Stromal cell of bone marrow (primary cell): ENCODE results near the gene FNDC3B.

Source experiments
- DNase-seq: peaks from one replicate; pipeline ENCODE4 v3.0.0-alpha.2; 2012; ENCODE audit warnings: low read depth

The FNDC3B gene

DNA sequence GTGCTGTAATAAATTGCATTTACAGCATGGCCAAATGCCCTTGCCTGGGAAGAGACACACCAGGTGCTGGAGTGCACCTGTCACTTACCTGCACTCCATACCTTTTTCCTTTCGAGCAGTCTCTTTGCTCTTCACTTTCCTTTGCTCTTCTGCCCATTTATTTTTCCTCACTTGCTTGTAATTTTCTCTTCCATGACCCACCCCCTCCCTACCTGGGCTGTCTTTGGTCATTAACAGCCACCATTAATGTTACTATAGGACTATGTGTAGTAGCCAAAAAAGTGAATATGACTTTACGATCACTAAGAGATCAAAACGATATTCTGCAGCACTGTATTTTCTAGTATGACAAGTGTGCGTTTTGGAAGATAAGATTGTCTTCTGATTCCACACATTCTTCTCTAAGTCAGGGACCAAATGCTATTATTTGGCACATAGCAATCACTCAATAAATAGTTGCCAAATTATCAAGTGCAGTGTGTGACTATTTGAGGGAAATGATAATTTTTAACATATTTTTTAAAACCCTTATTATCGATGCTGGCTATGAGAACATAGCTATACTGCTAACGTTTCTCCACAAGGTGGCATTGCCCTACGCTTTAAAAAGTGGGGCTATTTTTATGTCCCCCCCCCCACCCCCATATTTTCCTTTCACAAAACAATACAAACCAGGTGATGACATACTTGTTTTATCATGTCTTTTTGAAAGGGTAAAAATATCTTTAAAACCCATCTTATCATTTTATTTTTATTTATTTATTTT is 294.5 kb downstream of the FNDC3B start:
- no peak for DNase-seq

DNA sequence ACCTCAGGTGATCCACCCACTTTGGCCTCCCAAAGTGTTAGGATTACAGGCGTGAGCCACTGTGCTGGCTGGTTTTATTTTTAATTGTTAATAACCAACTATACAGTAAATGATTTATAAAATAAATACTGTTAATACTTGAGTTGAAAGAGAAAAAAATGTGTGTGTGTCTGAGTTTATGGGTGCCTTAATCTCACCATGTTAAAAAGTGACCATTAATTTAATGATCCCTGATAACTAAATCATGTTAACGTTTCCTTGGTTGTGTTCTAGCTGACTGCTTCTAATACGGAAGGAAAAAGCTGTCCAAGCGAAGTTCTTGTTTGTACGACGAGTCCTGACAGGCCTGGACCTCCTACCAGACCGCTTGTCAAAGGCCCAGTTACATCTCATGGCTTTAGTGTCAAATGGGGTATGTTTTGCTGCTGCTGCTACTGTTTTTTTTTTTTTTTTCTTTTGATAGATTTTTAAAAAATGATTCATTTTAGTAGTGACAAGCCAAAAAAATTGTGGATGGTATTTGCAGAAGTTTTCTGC is 295.4 kb downstream of the FNDC3B start:
- no peak for DNase-seq

GRCh38 chr3:172339892-172340291 is 300.5 kb downstream of the FNDC3B start:
- DNase-seq: no peak

DNA sequence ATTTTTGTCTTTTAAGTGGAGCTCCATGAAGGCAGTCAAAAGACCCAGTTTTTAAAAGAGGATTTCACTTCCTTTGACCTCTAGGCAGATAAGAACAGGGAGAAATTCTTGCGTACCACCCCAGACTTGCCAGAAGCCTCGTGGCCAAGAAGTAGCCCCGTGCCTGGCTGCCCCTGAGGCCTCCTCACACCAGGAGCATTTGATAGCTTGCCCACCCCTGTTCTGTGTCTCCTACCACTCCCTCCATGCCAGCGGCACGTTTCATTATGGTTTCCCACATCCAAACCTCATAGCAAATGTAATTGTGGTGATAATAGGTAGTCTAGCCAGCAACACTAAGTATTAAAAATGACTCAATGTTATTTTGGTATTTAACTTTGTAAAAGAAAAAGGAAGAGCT is 301.2 kb downstream of the FNDC3B start:
- DNase-seq: no peak

- peak; percentile 37 for DNase-seq
Observed at GRCh38 chr3:172341482-172342059, 302.2 kb downstream of the FNDC3B start.

DNA sequence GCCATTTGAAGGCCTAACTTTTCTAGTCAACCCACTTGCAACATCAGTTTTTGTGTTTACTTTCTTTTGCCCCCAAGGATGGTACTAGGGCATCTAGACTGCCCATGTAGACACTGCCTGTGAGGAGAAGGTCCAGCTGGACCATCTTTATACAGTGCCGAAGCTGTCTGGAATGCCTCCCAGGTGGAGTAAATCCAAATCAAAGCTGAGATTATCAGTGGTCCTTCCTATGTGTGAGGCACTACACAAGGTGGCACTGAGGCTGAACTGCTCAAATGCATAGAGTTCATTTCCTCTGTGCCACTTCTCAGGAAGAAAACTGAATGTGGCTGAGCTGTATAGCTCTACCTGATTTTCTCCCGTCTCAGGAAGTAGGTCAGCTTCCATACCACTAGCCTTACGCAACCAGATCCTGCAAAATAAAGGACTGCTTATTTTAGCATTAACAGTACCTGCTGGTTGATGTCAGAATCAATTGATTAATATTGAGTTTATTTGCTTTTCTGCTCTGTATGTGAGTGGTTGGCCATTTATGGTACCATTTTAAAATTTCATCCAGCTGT is 302.8 kb downstream of the FNDC3B start:
- no peak for DNase-seq

DNA sequence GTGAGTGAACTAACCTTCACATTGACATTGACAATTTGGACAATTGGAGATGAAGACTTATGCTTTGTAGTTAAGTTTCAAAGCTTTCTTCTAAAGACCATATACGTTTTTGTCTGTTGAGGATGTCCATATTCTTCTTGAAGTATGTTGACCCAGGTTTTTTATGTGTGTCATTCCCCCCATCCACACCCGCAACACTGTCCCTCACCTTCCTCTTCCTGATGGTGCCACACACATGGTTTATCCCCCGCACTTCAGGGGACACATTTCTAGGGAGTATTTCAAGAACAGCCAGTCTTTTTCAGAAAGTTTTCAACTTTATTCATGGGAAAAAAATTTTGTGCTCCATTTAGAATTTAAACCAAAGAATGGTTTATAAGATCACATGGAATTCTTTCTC is 303.7 kb downstream of the FNDC3B start:
- no peak for DNase-seq

GRCh38 chr3:172343979-172344378 is 304.6 kb downstream of the FNDC3B start:
- DNase-seq: no peak

GRCh38 chr3:172346161-172346560 is 306.8 kb downstream of the FNDC3B start:
- no peak for DNase-seq

DNA sequence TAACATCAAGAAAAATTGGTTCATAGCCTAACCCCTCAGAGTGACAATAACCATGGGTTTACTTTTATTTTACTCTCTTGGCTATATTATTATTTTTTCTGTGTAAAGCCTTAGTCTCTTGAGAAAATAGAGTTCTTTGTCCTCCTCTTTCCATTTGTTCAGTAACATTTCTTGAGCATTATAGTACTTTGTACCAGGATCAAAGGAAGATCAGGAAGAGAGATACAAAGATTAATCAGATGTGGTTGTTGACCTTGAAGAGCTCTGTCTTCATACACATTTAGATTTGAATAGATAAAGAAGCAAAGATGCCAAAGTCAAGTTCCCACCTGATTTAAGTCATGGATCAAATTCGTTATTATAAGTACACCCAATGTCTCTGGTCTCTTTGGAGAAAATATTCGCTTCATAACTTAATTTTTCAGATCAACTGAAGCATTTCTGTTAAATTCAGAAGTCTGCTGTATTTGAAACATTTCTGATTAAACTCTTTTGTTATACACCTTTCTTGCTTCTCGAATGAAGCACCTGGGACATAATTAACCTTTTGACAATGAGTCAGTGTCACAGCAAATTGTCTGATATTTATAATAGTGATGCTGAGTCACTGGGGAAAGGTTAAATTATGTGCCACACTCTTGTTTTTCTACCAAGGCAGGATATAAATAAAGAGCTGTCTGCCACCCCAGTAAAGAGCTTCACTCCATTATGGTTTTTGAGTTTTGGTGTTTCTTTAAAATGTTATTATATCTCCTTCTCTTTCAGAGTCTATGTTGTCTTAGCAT is 308.7 kb downstream of the FNDC3B start:
- no peak for DNase-seq

GRCh38 chr3:172351895-172352466 is 312.6 kb downstream of the FNDC3B start:
- DNase-seq: no peak

DNA sequence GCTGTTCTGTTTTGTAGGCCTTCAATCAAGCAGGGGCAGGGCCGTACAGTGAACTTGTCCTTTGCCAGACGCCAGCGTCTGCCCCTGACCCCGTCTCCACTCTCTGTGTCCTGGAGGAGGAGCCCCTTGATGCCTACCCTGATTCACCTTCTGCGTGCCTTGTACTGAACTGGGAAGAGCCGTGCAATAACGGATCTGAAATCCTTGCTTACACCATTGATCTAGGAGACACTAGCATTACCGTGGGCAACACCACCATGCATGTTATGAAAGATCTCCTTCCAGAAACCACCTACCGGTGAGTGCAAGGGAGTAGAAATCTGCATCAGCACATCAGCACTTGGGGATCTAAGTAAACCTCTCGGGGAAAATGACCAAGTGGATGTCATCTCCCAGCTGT is 313.4 kb downstream of the FNDC3B start:
- no peak for DNase-seq

- DNase-seq: no peak
Observed at GRCh38 chr3:172354931-172355499, 315.6 kb downstream of the FNDC3B start.

- peak; percentile 83 for DNase-seq
Observed at GRCh38 chr3:172355836-172356235, 316.5 kb downstream of the FNDC3B start.

- no peak for DNase-seq
Observed at GRCh38 chr3:172356427-172356826, 317.0 kb downstream of the FNDC3B start.

DNA sequence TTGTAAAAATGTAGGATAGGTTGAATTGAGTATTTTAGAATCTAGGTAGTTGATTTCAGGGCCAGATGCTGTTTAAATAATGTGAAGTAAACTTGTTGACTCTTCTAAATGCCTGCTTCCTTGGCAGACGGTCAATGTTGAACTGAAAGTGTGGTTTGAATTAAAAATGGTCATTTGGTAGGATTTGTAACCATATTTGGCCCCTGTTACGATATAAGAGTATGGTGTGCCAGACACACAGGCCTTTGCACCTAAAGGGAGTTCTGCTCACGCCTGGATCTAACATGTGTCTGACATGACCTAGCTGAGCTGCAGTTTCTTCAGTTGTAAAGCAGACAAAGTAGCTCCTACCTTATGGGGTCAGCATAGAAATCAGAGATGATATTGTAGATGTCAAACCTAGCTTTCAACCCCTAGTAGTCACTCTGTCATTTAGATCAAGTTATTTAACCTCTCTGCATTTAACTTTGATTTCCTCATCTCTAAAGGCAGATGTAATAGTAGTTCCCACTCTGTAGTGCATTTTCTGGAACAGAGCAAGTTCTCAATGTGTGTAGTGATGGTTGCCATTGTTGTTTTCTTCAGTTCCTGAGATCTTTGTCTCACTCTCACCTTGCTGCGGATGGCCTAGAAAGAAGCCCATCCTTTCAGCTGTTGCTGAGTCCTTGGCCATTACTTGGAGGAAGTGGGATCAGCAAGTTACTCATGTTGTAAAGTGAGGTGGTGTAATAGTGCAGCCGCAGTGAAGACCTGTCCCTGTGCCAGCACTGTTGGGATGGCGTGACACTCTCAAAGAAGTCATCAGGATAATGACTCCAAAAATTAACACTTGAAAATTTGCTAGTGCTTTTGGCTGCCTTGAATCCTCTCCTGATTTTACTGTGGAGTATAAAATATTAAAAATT is 318.7 kb downstream of the FNDC3B start:
- DNase-seq: peak; percentile 23

- DNase-seq: no peak
Observed at GRCh38 chr3:172359231-172359630, 319.9 kb downstream of the FNDC3B start.

DNA sequence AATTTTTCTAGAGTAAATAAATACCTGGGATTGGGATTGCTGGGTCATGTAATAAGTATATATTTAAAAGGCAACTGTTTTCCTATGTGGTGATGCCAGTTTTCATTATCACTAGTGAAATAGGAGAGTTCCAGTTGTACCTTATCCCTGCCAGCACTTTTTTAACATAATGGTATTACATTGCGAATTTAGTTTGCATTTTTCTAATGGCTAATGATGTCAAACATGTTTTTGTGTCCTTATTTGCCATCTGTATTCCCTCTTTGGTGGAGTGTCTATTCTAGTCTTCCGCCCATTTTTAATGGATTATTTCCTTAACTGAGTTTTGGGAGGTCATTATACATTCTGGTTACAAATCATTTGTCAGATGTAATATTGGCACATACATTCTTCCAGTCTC is 320.6 kb downstream of the FNDC3B start:
- DNase-seq: no peak

GRCh38 chr3:172362583-172362982 is 323.2 kb downstream of the FNDC3B start:
- DNase-seq: no peak

- DNase-seq: no peak
Observed at GRCh38 chr3:172364374-172365027, 325.1 kb downstream of the FNDC3B start.
